Fibroblast of lung (primary cell): ENCODE data around the gene TCF4.

Experiments
- CTCF ChIP-seq, 2 donors: IDR thresholded peaks in 1 of 2; conservative IDR thresholded peaks in 1 of 2; 1 replicate in 1 of 2; 2 replicates in 1 of 2; pipeline ENCODE4 v1.5.1; 2011 to 2012; ENCODE audit warnings: low read length in 2 of 2, control low read depth in 1 of 2, inconsistent platforms in 1 of 2, low read depth in 1 of 2, mild to moderate bottlenecking in 1 of 2
- EZH2 ChIP-seq: IDR thresholded peaks from 2 replicates; pipeline ENCODE4 v1.5.1; 2012; ENCODE audit warnings: low read length, control low read depth, mild to moderate bottlenecking; ENCODE audit errors: missing control alignments

- TF ChIP-seq CTCF (conservative IDR thresholded peaks at IDR 0.05 in 1 of 2, IDR thresholded peaks at IDR 0.05 in 1 of 2; ENCODE audit: low read depth in 1 of 2, low read length in 2 of 2) (no peak), EZH2 (no peak)
Observed at GRCh38 chr18:55455938-55456337, 132.1 kb downstream of the TCF4 start.
